ENCODE measurements around the gene LRGUK.
"Not testable (repeated sequence)": the region's sequence is repeated elsewhere in the genome, so short reads cannot be mapped to it uniquely, and the experiment has no call there.

LRGUK gene

GRCh38 chr7:134126966-134127848 lies at the start of gene LRGUK:
LRGUK (plus strand) TSS chr7:134127340; CDS start chr7:134127368, 28 bp downstream.
- peak; percentile 70 for DNase-seq (ENCODE audit: low read depth)

- DNase-seq (ENCODE audit: low read depth) = not testable (repeated sequence)
Measured at GRCh38 chr7:134077560-134077959, 49.6 kb upstream of the LRGUK start.

- no peak for DNase-seq (ENCODE audit: low read depth)
Measured at GRCh38 chr7:134078991-134079390, 48.1 kb upstream of the LRGUK start.

GRCh38 chr7:134081695-134082094 lies 45.4 kb upstream of the LRGUK start:
- DNase-seq (ENCODE audit: low read depth) = no peak

GRCh38 chr7:134083766-134084487 lies 43.2 kb upstream of the LRGUK start:
- DNase-seq (ENCODE audit: low read depth) = no peak

- DNase-seq (ENCODE audit: low read depth) = no peak
Measured at GRCh38 chr7:134084488-134085144, 42.5 kb upstream of the LRGUK start.

GRCh38 chr7:134085311-134085710 lies 41.8 kb upstream of the LRGUK start:
- DNase-seq (ENCODE audit: low read depth) = no peak

GRCh38 chr7:134086998-134087735 lies 40.0 kb upstream of the LRGUK start:
- no peak for DNase-seq (ENCODE audit: low read depth)

- DNase-seq (ENCODE audit: low read depth) = no peak
Measured at GRCh38 chr7:134088199-134088598, 38.9 kb upstream of the LRGUK start.

GRCh38 chr7:134089446-134089845 lies 37.7 kb upstream of the LRGUK start:
- no peak for DNase-seq (ENCODE audit: low read depth)

- DNase-seq (ENCODE audit: low read depth) = no peak
Measured at GRCh38 chr7:134098072-134098471, 29.1 kb upstream of the LRGUK start.

GRCh38 chr7:134101716-134102115 lies 25.4 kb upstream of the LRGUK start:
- no peak for DNase-seq (ENCODE audit: low read depth)

- no peak for DNase-seq (ENCODE audit: low read depth)
Measured at GRCh38 chr7:134104166-134104565, 23.0 kb upstream of the LRGUK start.

- no peak for DNase-seq (ENCODE audit: low read depth)
Measured at GRCh38 chr7:134105841-134106240, 21.3 kb upstream of the LRGUK start.

- DNase-seq (ENCODE audit: low read depth) = no peak
Measured at GRCh38 chr7:134108802-134109201, 18.3 kb upstream of the LRGUK start.

GRCh38 chr7:134113655-134114054 lies 13.5 kb upstream of the LRGUK start:
- DNase-seq (ENCODE audit: low read depth) = no peak

- DNase-seq (ENCODE audit: low read depth) = no peak
Measured at GRCh38 chr7:134114992-134115391, 12.1 kb upstream of the LRGUK start.

- no peak for DNase-seq (ENCODE audit: low read depth)
Measured at GRCh38 chr7:134120405-134120804, 6.7 kb upstream of the LRGUK start.

GRCh38 chr7:134121632-134122139 lies 5.5 kb upstream of the LRGUK start:
- no peak for DNase-seq (ENCODE audit: low read depth)

- no peak for DNase-seq (ENCODE audit: low read depth)
Measured at GRCh38 chr7:134122980-134123379, 4.2 kb upstream of the LRGUK start.

- DNase-seq (ENCODE audit: low read depth) = no peak
Measured at GRCh38 chr7:134126146-134126545, 994 bp upstream of the LRGUK start.

- DNase-seq (ENCODE audit: low read depth) = no peak
Measured at GRCh38 chr7:134126596-134126965, 559 bp upstream of the LRGUK start.

Measured in activated T-cell treated with anti-CD3 and anti-CD28 coated beads for 48 hours (primary cell).